ENCODE data around the gene ROS1.
"Not testable (repeated sequence)": the region's sequence is repeated elsewhere in the genome, so short reads cannot be mapped to it uniquely, and the experiment has no call there.

The ROS1 gene

GRCh38 chr6:117264692-117265409, 160.9 kb downstream of the ROS1 start:
- Histone ChIP-seq H3K4me1 (ENCODE audit: control insufficient read depth in 2 of 2, insufficient read depth in 2 of 2, low read length in 2 of 2) (peaks cover 6 to 12% of the 10 kb centered on the region in 2 donors), H3K9ac (ENCODE audit: low read depth in 1 of 2, low read length in 2 of 2) (no peak overlapping the region), H3K27me3 (ENCODE audit: control insufficient read depth in 2 of 2, insufficient read depth in 2 of 2, low read length in 2 of 2) (peaks cover 73 to 75% of the 10 kb centered on the region in 2 donors), H3K9me3 (ENCODE audit: control insufficient read depth in 2 of 2, low read length in 2 of 2) (no peaks in the 10 kb centered on the region), H3K4me3 (ENCODE audit: low read length in 2 of 2) (peak overlapping the region; percentile 25 to 64), H3K36me3 (ENCODE audit: control insufficient read depth in 2 of 2, insufficient read depth in 2 of 2, low read length in 2 of 2) (no peaks in the 10 kb centered on the region), H3K27ac (ENCODE audit: low read depth in 2 of 2, low read length in 2 of 2) (no peak overlapping the region)

- H3K9me3 ChIP-seq (ENCODE audit: control insufficient read depth in 2 of 2, low read length in 2 of 2): no peaks in the 10 kb centered on the region
- peaks cover 5 to 12% of the 10 kb centered on the region in 2 donors for H3K4me1 ChIP-seq (ENCODE audit: control insufficient read depth in 2 of 2, insufficient read depth in 2 of 2, low read length in 2 of 2)
- no peaks in the 10 kb centered on the region for H3K36me3 ChIP-seq (ENCODE audit: control insufficient read depth in 2 of 2, insufficient read depth in 2 of 2, low read length in 2 of 2)
- H3K9ac ChIP-seq (ENCODE audit: low read depth in 1 of 2, low read length in 2 of 2): no peak overlapping the region
- no peak overlapping the region for H3K27ac ChIP-seq (ENCODE audit: low read depth in 2 of 2, low read length in 2 of 2)
- H3K4me3 ChIP-seq (ENCODE audit: low read length in 2 of 2): peak overlapping the region; percentile 25 to 64
- peaks cover 68 to 70% of the 10 kb centered on the region in 2 donors for H3K27me3 ChIP-seq (ENCODE audit: control insufficient read depth in 2 of 2, insufficient read depth in 2 of 2, low read length in 2 of 2)
Measured at GRCh38 chr6:117264369-117264691, 161.4 kb downstream of the ROS1 start.

GRCh38 chr6:117263353-117263927, 162.3 kb downstream of the ROS1 start:
- no peak overlapping the region for H3K9ac ChIP-seq (ENCODE audit: low read depth in 1 of 2, low read length in 2 of 2)
- H3K27me3 ChIP-seq (ENCODE audit: control insufficient read depth in 2 of 2, insufficient read depth in 2 of 2, low read length in 2 of 2): peaks cover 59 to 62% of the 10 kb centered on the region in 2 donors

GRCh38 chr6:117262799-117263198, 162.9 kb downstream of the ROS1 start:
- Histone ChIP-seq H3K36me3 (ENCODE audit: control insufficient read depth in 2 of 2, insufficient read depth in 2 of 2, low read length in 2 of 2) (no peaks in the 10 kb centered on the region), H3K27me3 (ENCODE audit: control insufficient read depth in 2 of 2, insufficient read depth in 2 of 2, low read length in 2 of 2) (peaks cover 52 to 55% of the 10 kb centered on the region in 2 donors), H3K4me3 (ENCODE audit: low read length in 2 of 2) (no peak overlapping the region), H3K27ac (ENCODE audit: low read depth in 2 of 2, low read length in 2 of 2) (no peak overlapping the region), H3K9ac (ENCODE audit: low read depth in 1 of 2, low read length in 2 of 2) (no peak overlapping the region), H3K9me3 (ENCODE audit: control insufficient read depth in 2 of 2, low read length in 2 of 2) (no peaks in the 10 kb centered on the region), H3K4me1 (ENCODE audit: control insufficient read depth in 2 of 2, insufficient read depth in 2 of 2, low read length in 2 of 2) (peaks cover 5 to 12% of the 10 kb centered on the region in 2 donors)

More at GRCh38 chr6:117263353-117263927, 162.3 kb downstream of the ROS1 start:
- H3K9me3 ChIP-seq (ENCODE audit: control insufficient read depth in 2 of 2, low read length in 2 of 2): no peaks in the 10 kb centered on the region
- H3K4me1 ChIP-seq (ENCODE audit: control insufficient read depth in 2 of 2, insufficient read depth in 2 of 2, low read length in 2 of 2): peaks cover 5 to 12% of the 10 kb centered on the region in 2 donors
- H3K4me3 ChIP-seq (ENCODE audit: low read length in 2 of 2): no peak overlapping the region
- H3K36me3 ChIP-seq (ENCODE audit: control insufficient read depth in 2 of 2, insufficient read depth in 2 of 2, low read length in 2 of 2): no peaks in the 10 kb centered on the region
- no peak overlapping the region for H3K27ac ChIP-seq (ENCODE audit: low read depth in 2 of 2, low read length in 2 of 2)

- H3K9me3 ChIP-seq (ENCODE audit: control insufficient read depth in 2 of 2, low read length in 2 of 2): no peaks in the 10 kb centered on the region
- no peak overlapping the region for H3K9ac ChIP-seq (ENCODE audit: low read depth in 1 of 2, low read length in 2 of 2)
- H3K4me1 ChIP-seq (ENCODE audit: control insufficient read depth in 2 of 2, insufficient read depth in 2 of 2, low read length in 2 of 2): no peaks in the 10 kb centered on the region
- no peaks in the 10 kb centered on the region for H3K36me3 ChIP-seq (ENCODE audit: control insufficient read depth in 2 of 2, insufficient read depth in 2 of 2, low read length in 2 of 2)
- no peak overlapping the region for H3K27ac ChIP-seq (ENCODE audit: low read depth in 2 of 2, low read length in 2 of 2)
- H3K4me3 ChIP-seq (ENCODE audit: low read length in 2 of 2): no peak overlapping the region
- no peaks in the 10 kb centered on the region for H3K27me3 ChIP-seq (ENCODE audit: control insufficient read depth in 2 of 2, insufficient read depth in 2 of 2, low read length in 2 of 2)
Measured at GRCh38 chr6:117253785-117254184, 172.0 kb downstream of the ROS1 start.

- not testable (repeated sequence) for H3K4me3 ChIP-seq (ENCODE audit: low read length in 2 of 2); H3K27me3 ChIP-seq (ENCODE audit: control insufficient read depth in 2 of 2, insufficient read depth in 2 of 2, low read length in 2 of 2); H3K4me1 ChIP-seq (ENCODE audit: control insufficient read depth in 2 of 2, insufficient read depth in 2 of 2, low read length in 2 of 2); H3K9me3 ChIP-seq (ENCODE audit: control insufficient read depth in 2 of 2, low read length in 2 of 2); H3K36me3 ChIP-seq (ENCODE audit: control insufficient read depth in 2 of 2, insufficient read depth in 2 of 2, low read length in 2 of 2); H3K9ac ChIP-seq (ENCODE audit: low read depth in 1 of 2, low read length in 2 of 2); H3K27ac ChIP-seq (ENCODE audit: low read depth in 2 of 2, low read length in 2 of 2)
Measured at GRCh38 chr6:117244979-117245378, 180.8 kb downstream of the ROS1 start.

- H3K27ac ChIP-seq (ENCODE audit: low read depth in 2 of 2, low read length in 2 of 2); H3K27me3 ChIP-seq (ENCODE audit: control insufficient read depth in 2 of 2, insufficient read depth in 2 of 2, low read length in 2 of 2); H3K9me3 ChIP-seq (ENCODE audit: control insufficient read depth in 2 of 2, low read length in 2 of 2): not testable (repeated sequence)
Measured at GRCh38 chr6:117244571-117244970, 181.2 kb downstream of the ROS1 start.

More at GRCh38 chr6:117244571-117244970, 181.2 kb downstream of the ROS1 start:
- not testable (repeated sequence) for H3K9ac ChIP-seq (ENCODE audit: low read depth in 1 of 2, low read length in 2 of 2); H3K4me1 ChIP-seq (ENCODE audit: control insufficient read depth in 2 of 2, insufficient read depth in 2 of 2, low read length in 2 of 2); H3K4me3 ChIP-seq (ENCODE audit: low read length in 2 of 2); H3K36me3 ChIP-seq (ENCODE audit: control insufficient read depth in 2 of 2, insufficient read depth in 2 of 2, low read length in 2 of 2)
